K562 (cell line): ENCODE data around the gene SH3BGRL3. TPM values are rescaled to one million over a fixed set of nuclear protein-coding genes. Genes with fewer than 3 reads are reported as not detected.

Source experiments
- CBX2 ChIP-seq: fragments of 200-600 bp; sonication (generic); IDR thresholded peaks from one replicate; pipeline ENCODE4 v1.6.1; 2012; ENCODE audit warnings: mild to moderate bottlenecking, low read length, inconsistent platforms; ENCODE audit not compliant: insufficient read depth, poor library complexity, severe bottlenecking
- CBX5 ChIP-seq: IDR thresholded peaks from 2 replicates; pipeline ENCODE4 v1.6.1; 2014; ENCODE audit warnings: low read depth, borderline replicate concordance
- ELF2 ChIP-seq: fragments of 250-450 bp; sonication (Bioruptor Pico); IDR thresholded peaks from 2 replicates; pipeline ENCODE4 v1.5.0; 2021; ENCODE audit warnings: mild to moderate bottlenecking
- IFI16 ChIP-seq: fragments of 250-450 bp; sonication (Bioruptor Pico); IDR thresholded peaks from 2 replicates; pipeline ENCODE4 v2.1.2; 2022; ENCODE audit warnings: mild to moderate bottlenecking, inconsistent platforms
- TCF7L2 ChIP-seq: fragments of 150-350 bp; IDR thresholded peaks from 2 replicates; pipeline ENCODE4 v1.6.1; 2016; ENCODE audit warnings: low read depth, mild to moderate bottlenecking, low read length, moderate library complexity
- ZKSCAN1 ChIP-seq: fragments of 150-350 bp; IDR thresholded peaks from 2 replicates; pipeline ENCODE4 v1.6.1; 2016; ENCODE audit warnings: low read depth, low read length
- ZNF507 ChIP-seq: conservative IDR thresholded peaks from 2 replicates; pipeline ENCODE4 v1.6.1; 2017; ENCODE audit warnings: missing genetic modification characterization, missing compliant biosample characterization
- ZNF561 ChIP-seq: fragments of 450-650 bp; formaldehyde crosslinking; conservative IDR thresholded peaks from 2 replicates; pipeline ENCODE4 v1.4.0; 2020; ENCODE audit warnings: mild to moderate bottlenecking, moderate library complexity
- ZNF57 ChIP-seq: fragments of 450-650 bp; formaldehyde crosslinking; IDR thresholded peaks from 2 replicates; pipeline ENCODE4 v1.4.0; 2020; ENCODE audit warnings: mild to moderate bottlenecking, moderate library complexity
- polyA plus RNA-seq, 8 experiments: library from polyadenylated mRNA; depleted of rRNA in 4 of 8; stranded (reverse) in 5 of 8; unstranded in 3 of 8; fragments of >200 nt; fragmentation: Nextera tagmentation in 2 of 8; fragmentation: Illumina TruSeq in 1 of 8; extraction: Ambion mirVana in 2 of 8; extraction: Trizol in 1 of 8; gene quantifications; 2 replicates each; pipeline versions ENCODE4 v1.2.1 to v1.2.3, GENCODE V29; 2011 to 2014; ENCODE audit warnings: inconsistent platforms in 1 of 8, missing spikeins in 1 of 8
- total RNA-seq, 7 experiments: library from RNA; depleted of rRNA in 6 of 7; stranded (reverse); fragments of >200 nt in 6 of 7; fragmentation: Illumina TruSeq in 2 of 7; extraction: Trizol in 2 of 7; gene quantifications; 2 replicates each; pipeline versions ENCODE4 v1.2.1 to v1.2.3, GENCODE V29; 2011 to 2021; ENCODE audit warnings: low replicate concordance in 1 of 7
- TF ChIP-seq, protein P1 (sequence below): fragments of 450-650 bp; IDR thresholded peaks from 2 replicates; pipeline ENCODE4 v1.6.1; 2016; ENCODE audit warnings: borderline replicate concordance
- TF ChIP-seq, protein P2 (sequence below): sonication (generic); formaldehyde crosslinking; IDR thresholded peaks from 2 replicates; pipeline ENCODE4 v1.5.0; 2020; ENCODE audit warnings: missing genetic modification reagents

SH3BGRL3 gene
- total and polyA plus RNA-seq, 9 of the 15 experiments (the other 6 are each of a cell fraction or from before 2014, with no cell fraction given), result 30.3 to 140 (median 54.2) TPM

DNA sequence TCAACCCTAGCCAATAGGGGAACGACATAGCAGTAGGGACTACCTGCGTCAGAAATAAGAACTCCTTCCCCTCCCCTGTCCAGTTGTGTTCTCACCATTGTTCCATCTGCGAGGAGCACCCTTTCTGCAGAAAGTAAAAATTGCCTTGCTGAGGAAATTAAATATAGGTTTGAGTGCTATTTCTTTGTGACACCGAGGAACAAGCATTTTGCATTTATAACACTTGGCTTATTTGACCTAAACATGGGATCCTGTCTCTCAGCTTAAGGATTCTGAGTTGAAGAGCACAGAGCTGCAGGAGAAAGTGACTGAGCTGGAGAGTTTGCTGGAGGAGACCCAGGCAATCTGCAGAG lies 10.7 kb upstream of the SH3BGRL3 start (continued):
- TF ChIP-seq CBX5 (peak; percentile 83; the same call in 1 of the 2 replicates), ZKSCAN1 (no peak), ZNF561 (CRISPR knock-in tag) (peak; percentile 65; the same call in 1 of the 2 replicates), ELF2 (no peak), TCF7L2 (no peak), CBX2 (no peak), ZNF57 (no peak), ZNF507 (tag) (no peak), IFI16 (no peak)
- TF ChIP-seq, protein P1, sequence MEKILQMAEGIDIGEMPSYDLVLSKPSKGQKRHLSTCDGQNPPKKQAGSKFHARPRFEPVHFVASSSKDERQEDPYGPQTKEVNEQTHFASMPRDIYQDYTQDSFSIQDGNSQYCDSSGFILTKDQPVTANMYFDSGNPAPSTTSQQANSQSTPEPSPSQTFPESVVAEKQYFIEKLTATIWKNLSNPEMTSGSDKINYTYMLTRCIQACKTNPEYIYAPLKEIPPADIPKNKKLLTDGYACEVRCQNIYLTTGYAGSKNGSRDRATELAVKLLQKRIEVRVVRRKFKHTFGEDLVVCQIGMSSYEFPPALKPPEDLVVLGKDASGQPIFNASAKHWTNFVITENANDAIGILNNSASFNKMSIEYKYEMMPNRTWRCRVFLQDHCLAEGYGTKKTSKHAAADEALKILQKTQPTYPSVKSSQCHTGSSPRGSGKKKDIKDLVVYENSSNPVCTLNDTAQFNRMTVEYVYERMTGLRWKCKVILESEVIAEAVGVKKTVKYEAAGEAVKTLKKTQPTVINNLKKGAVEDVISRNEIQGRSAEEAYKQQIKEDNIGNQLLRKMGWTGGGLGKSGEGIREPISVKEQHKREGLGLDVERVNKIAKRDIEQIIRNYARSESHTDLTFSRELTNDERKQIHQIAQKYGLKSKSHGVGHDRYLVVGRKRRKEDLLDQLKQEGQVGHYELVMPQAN, result no peak
- TF ChIP-seq, protein P2, sequence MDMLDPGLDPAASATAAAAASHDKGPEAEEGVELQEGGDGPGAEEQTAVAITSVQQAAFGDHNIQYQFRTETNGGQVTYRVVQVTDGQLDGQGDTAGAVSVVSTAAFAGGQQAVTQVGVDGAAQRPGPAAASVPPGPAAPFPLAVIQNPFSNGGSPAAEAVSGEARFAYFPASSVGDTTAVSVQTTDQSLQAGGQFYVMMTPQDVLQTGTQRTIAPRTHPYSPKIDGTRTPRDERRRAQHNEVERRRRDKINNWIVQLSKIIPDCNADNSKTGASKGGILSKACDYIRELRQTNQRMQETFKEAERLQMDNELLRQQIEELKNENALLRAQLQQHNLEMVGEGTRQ, result no peak
